Sciatic nerve (tissue), 2 donors: ENCODE data around the gene AHCYL2. TPM values are rescaled to one million over a fixed set of nuclear protein-coding genes. Genes with fewer than 3 reads are reported as not detected.
"Not testable (repeated sequence)": the region's sequence is repeated elsewhere in the genome, so short reads cannot be mapped to it uniquely, and the experiment has no call there.

ENCODE experiments used
- ATAC-seq: fragments of 200-7000 bp; cut with Tn5 transposase; one replicate; pipeline ENCODE4 v1.9.1; 2020; ENCODE audit warnings: mild to moderate bottlenecking, moderate library complexity
- DNase-seq: peaks from one replicate; pipeline ENCODE4 v3.0.0-alpha.2; 2020; ENCODE audit warnings: low spot score
- intact Hi-C: fragments of 100-400 bp; cut with DNase I; formaldehyde crosslinking; loops from one replicate; pipeline ENCODE4 v1.14.2; 2022
- total RNA-seq: library from RNA; stranded (reverse); fragmentation: NEBNext Ultra II Directional; extraction: Animal tissue kit (Norgen Biotek cat#: 25700); gene quantifications from one replicate; pipeline ENCODE4 v1.2.1, GENCODE V29; 2021
- donor health status: DM: no; HTN: no; CAD: no.
- donor health status: DM: no; HTN: no; CAD: no.

Gene AHCYL2
- total RNA-seq, 1 donor from 2014 or later: 46.1 TPM

- ATAC-seq (no peak), DNase-seq (no peak)
- intact Hi-C loops: no loop called here
These were observed 202.8 kb downstream of the AHCYL2 start for GRCh38 chr7:129427526-129428045.

- no peak for ATAC-seq
- no peak for DNase-seq
- intact Hi-C loops: no loop called here
These were observed 207.2 kb downstream of the AHCYL2 start for GRCh38 chr7:129431911-129432643.

GRCh38 chr7:129433847-129434674, 209.2 kb downstream of the AHCYL2 start, which contains the start of gene STRIP2:
Gene STRIP2 (plus strand): TSS chr7:129434432. CDS start chr7:129434473, 41 bp downstream.
- peak; percentile 96 for DNase-seq
- peak; percentile 99 for ATAC-seq
- intact Hi-C loops: no loop called here

- intact Hi-C loops: no loop called here
- DNase-seq (no peak), ATAC-seq (peak; percentile 25)
These were observed 210.0 kb downstream of the AHCYL2 start for GRCh38 chr7:129434675-129435318.

GRCh38 chr7:129435414-129435829, 210.6 kb downstream of the AHCYL2 start:
- DNase-seq (no peak), ATAC-seq (no peak)
- intact Hi-C loops: no loop called here

GRCh38 chr7:129436335-129436923, 211.6 kb downstream of the AHCYL2 start:
- no peak for ATAC-seq
- DNase-seq: no peak
- intact Hi-C loops: no loop called here

- DNase-seq: no peak
- no peak for ATAC-seq
- intact Hi-C loops: no loop called here
These were observed 212.4 kb downstream of the AHCYL2 start for GRCh38 chr7:129437190-129437589.

GRCh38 chr7:129438281-129438838, 213.5 kb downstream of the AHCYL2 start:
- DNase-seq (no peak), ATAC-seq (no peak)
- intact Hi-C loops: no loop called here

GRCh38 chr7:129438839-129439651, 214.2 kb downstream of the AHCYL2 start:
- intact Hi-C loops: no loop called here
- ATAC-seq: no peak
- DNase-seq: no peak

- ATAC-seq: no peak
- intact Hi-C loops: no loop called here
These were observed 215.3 kb downstream of the AHCYL2 start for GRCh38 chr7:129439963-129440625.

GRCh38 chr7:129443612-129444011, 218.8 kb downstream of the AHCYL2 start:
- DNase-seq (no peak), ATAC-seq (no peak)
- intact Hi-C loops: no loop called here

More at GRCh38 chr7:129439963-129440625, 215.3 kb downstream of the AHCYL2 start:
- no peak for DNase-seq

- ATAC-seq, intact Hi-C loops, DNase-seq: not testable (repeated sequence)
These were observed 219.9 kb downstream of the AHCYL2 start for GRCh38 chr7:129444776-129445175.

GRCh38 chr7:129446925-129447324, 222.1 kb downstream of the AHCYL2 start:
- DNase-seq, intact Hi-C loops, ATAC-seq: not testable (repeated sequence)

- intact Hi-C loops, DNase-seq, ATAC-seq: not testable (repeated sequence)
These were observed 222.6 kb downstream of the AHCYL2 start for GRCh38 chr7:129447445-129447844.

GRCh38 chr7:129448608-129449007, 223.8 kb downstream of the AHCYL2 start:
- ATAC-seq, intact Hi-C loops, DNase-seq: not testable (repeated sequence)

- ATAC-seq: no peak
- intact Hi-C loops: no loop called here
- no peak for DNase-seq
These were observed 225.5 kb downstream of the AHCYL2 start for GRCh38 chr7:129450295-129450694.

- ATAC-seq: no peak
- DNase-seq: no peak
- intact Hi-C loops: no loop called here
These were observed 227.9 kb downstream of the AHCYL2 start for GRCh38 chr7:129452589-129453231.
